Activated CD4-positive, alpha-beta memory T cell treated with anti-CD3 and anti-CD28 coated beads, Interleukin-2, amount 10 ng/mL, durations not matched to agents 7 days and 5 days (primary cell): ENCODE data around the gene LRP1. TPM values are rescaled to one million over a fixed set of nuclear protein-coding genes. Genes with fewer than 3 reads are reported as not detected.

Experiments used
- CTCF ChIA-PET: fragments of 350-600 bp; sonication (Branson Sonifier 250); formaldehyde crosslinking; loops from one replicate; lab custom pipeline; 2021; ENCODE audit warnings: antibody characterized with exemption, inconsistent platforms; lab: Charles Lee
- POLR2A ChIA-PET: fragments of 350-600 bp; sonication (Branson Sonifier 250); formaldehyde crosslinking; loops from one replicate; lab custom pipeline; 2021; ENCODE audit warnings: antibody characterized with exemption; lab: Charles Lee
- DNase-seq: peaks from one replicate; pipeline ENCODE4 v3.0.0-alpha.2; 2020
- H3K27ac Mint-ChIP-seq: one replicate; pipeline ENCODE4 v1.8.0; 2021; ENCODE audit warnings: mild to moderate bottlenecking, mixed read lengths
- H3K27me3 Mint-ChIP-seq: one replicate; pipeline ENCODE4 v1.8.0; 2021; ENCODE audit warnings: mixed read lengths
- H3K36me3 Mint-ChIP-seq: one replicate; pipeline ENCODE4 v1.8.0; 2021; ENCODE audit warnings: low read depth, mixed read lengths
- H3K4me1 Mint-ChIP-seq: one replicate; pipeline ENCODE4 v1.8.0; 2021; ENCODE audit warnings: mixed read lengths
- H3K4me3 Mint-ChIP-seq: one replicate; pipeline ENCODE4 v1.8.0; 2021; ENCODE audit warnings: mild to moderate bottlenecking, mixed read lengths
- H3K9me3 Mint-ChIP-seq: one replicate; pipeline ENCODE4 v1.8.0; 2021; ENCODE audit warnings: mixed read lengths
- total RNA-seq, 2 experiments: library from RNA; stranded (reverse); gene quantifications; one replicate each; pipeline ENCODE4 v1.2.3, GENCODE V29; 2021

The LRP1 gene
- under 1 TPM; 0.60 to 0.86 TPM for total RNA-seq

DNA sequence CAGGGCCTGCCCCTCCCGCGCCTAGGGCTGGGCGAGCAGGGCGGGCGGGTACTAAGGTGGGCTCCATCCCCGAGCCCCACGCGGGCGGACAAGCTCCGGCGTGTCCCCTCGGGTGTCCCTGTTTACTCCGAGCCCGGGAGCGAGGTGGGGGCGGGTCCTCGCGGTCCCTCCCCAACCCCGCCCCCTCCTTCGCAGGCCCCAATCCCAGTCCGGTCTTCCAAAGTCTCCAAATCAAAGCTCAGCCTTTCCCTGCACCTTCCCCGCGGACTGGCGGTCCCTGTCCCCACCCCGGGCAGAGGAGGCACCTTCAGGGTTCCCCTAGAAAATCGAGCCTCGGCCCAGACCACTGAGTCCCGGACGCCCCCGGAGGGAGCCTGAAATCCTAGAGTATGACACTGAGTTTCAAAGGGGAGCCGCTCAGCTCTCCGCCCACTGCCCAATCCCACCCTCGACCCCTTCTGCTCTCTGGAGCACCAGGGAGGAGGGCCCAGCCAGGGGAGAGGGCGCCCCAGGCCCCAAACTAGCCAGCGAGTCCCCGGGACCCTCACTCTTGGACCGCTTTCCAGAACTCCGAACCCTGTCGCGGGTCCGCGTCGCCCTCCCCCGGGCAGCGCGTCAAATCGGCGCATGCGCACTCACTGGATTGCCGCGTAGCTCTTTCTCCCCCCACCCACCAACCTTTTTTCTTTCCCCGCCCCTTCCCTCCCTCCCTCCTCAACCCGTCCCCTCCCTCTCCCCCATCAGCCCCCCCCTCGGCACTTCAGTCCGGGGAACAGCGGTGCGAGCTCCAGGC lies at the start of gene LRP1:
TSS of gene LRP1 (plus strand) at position 758 of the 793 bp plus-strand sequence. CDS start 482 bp downstream, outside the sequence.
- H3K27me3 Mint-ChIP-seq, result peaks cover 67% of the 10 kb centered on the region
- no peak within 1 kb of the TSS for H3K27ac Mint-ChIP-seq
- peak within 1 kb of the TSS; percentile 73 for H3K4me3 Mint-ChIP-seq
- CTCF ChIA-PET, result interaction anchor here (0.7 to 5.9 kb wide), 9 partner anchors 10 to 302 kb away, joined by 3 to 65 read pairs (median 3); partner anchors contain the start of gene STAT6
- peaks cover 9% of the 10 kb centered on the region for H3K36me3 Mint-ChIP-seq
- peaks cover 10% of the 10 kb centered on the region for H3K4me1 Mint-ChIP-seq
- H3K9me3 Mint-ChIP-seq, result peaks cover 10% of the 10 kb centered on the region
- peak; percentile 63 for DNase-seq
- POLR2A ChIA-PET, result interaction anchor here (0.8 to 2.7 kb wide), 4 partner anchors 10 to 112 kb away, joined by 3 to 25 read pairs (median 8); partner anchors contain the start of genes NEMP1 and STAT6

DNA sequence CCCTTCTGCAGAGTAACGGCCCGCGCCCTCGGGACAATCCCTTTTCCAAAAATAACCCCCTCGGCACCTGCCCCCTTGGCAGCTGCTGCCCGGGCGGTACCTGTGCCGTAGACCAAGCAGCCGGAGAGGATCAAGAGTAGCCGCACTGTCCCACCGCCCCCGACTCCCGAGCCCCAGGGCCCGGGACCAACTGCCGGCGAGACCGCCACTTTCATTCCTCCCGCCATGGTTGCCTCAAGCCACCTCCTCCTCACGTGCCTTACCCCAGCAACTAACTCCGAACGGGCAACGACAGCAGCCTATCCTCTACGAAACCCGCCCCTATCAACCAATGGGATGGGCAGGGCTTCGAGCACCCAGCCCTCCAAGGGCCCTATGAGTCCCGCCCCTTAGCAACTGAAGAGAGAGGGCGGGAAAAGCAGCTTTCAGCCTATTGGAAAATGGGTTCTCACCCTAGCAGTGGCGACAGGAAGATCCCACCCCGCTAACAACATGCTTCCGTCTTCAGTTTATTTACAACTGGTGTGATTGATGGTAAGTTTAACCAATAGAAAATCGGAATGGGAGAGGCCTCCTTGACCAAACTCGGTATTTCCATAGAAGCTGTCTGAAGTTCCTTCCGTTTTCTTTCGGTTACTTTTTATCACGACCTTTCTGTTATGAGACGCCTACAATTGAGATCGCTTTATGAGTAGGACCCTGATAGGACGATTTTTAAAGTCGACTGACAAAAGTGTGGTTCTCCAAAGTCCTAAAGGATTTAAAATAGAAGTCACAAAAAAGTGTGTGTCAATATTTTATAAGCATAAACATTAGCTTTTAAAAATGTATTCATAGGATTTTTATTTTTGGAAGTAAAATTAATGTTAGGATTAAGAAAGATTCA lies 49.5 kb upstream of the LRP1 start, which contains the start of gene NEMP1:
TSS of gene NEMP1 (minus strand) at position 273 of the 886 bp plus-strand sequence. CDS start at position 227, 46 bp downstream.
- Mint-ChIP-seq H3K36me3 (peaks cover 20% of the 10 kb centered on the region), H3K27me3 (no peaks in the 10 kb centered on the region), H3K4me3 (peak within 1 kb of the TSS; percentile 97), H3K27ac (peak within 1 kb of the TSS; percentile 97), H3K4me1 (peaks cover 35% of the 10 kb centered on the region), H3K9me3 (no peaks in the 10 kb centered on the region)
- CTCF ChIA-PET, result interaction anchor here (0.8 to 6.1 kb wide), 18 partner anchors 9 to 325 kb away, joined by 3 to 70 read pairs (median 5); partner anchors contain the start of genes SHMT2 and STAT6
- POLR2A ChIA-PET, result interaction anchor here (0.7 to 13.1 kb wide), 31 partner anchors 9 to 1363 kb away, joined by 3 to 200 read pairs (median 5); partner anchors contain the start of genes BAZ2A, BLOC1S1, LRP1 and NAB2
- DNase-seq, result peak; percentile 97

DNA sequence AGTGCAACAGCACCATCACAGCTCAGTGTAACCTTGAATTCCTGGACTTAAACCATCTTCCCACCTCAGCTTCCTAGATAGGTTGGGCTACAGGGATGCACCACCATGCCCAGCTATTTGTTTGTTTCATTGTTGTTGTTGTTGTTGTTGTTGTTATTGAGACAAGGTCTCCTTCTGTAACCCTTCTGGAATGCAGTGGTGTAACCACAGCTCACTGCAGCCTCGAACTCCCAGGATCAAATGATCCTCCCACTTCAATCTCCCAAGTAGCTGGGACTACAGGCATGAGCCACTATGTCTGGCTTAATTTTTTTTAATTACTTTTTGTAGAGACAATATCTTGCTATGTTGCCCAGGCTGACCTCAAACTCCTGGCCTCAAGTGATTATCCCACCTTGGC lies 48.5 kb upstream of the LRP1 start:
- DNase-seq, result no peak
- peaks cover 20% of the 10 kb centered on the region for H3K36me3 Mint-ChIP-seq
- no peak overlapping the region for H3K4me3 Mint-ChIP-seq
- H3K4me1 Mint-ChIP-seq, result peaks cover 35% of the 10 kb centered on the region
- POLR2A ChIA-PET, result interaction anchor here (0.9 to 13.1 kb wide), 18 partner anchors 10 to 720 kb away, joined by 3 to 200 read pairs (median 8); partner anchors contain the start of genes NAB2, PRIM1, SHMT2 and STAT2
- CTCF ChIA-PET, result interaction anchor here (0.9 to 6.1 kb wide), 13 partner anchors 8 to 163 kb away, joined by 3 to 70 read pairs (median 4); partner anchors contain the start of genes SHMT2 and STAT6
- no peaks in the 10 kb centered on the region for H3K9me3 Mint-ChIP-seq
- H3K27ac Mint-ChIP-seq, result peak overlapping the region; percentile 97
- H3K27me3 Mint-ChIP-seq, result no peaks in the 10 kb centered on the region

- DNase-seq, result no peak
- Mint-ChIP-seq H3K27ac (peak overlapping the region; percentile 40), H3K4me3 (no peak overlapping the region), H3K4me1 (peaks cover 45% of the 10 kb centered on the region), H3K27me3 (no peaks in the 10 kb centered on the region), H3K9me3 (no peaks in the 10 kb centered on the region), H3K36me3 (peaks cover 20% of the 10 kb centered on the region)
- ChIA-PET POLR2A (interaction anchor here (1.3 to 13.1 kb wide), 5 partner anchors 9 to 445 kb away, joined by 4 to 200 read pairs (median 17); partner anchors contain the start of genes NAB2 and STAT6), CTCF (interaction anchor here (0.6 to 6.1 kb wide), 3 partner anchors 12 to 47 kb away, joined by 3 to 70 read pairs (median 24); partner anchors contain the start of gene STAT6)
Measured at GRCh38 chr12:57080855-57081254, 47.4 kb upstream of the LRP1 start.

- peaks cover 48% of the 10 kb centered on the region for H3K4me1 Mint-ChIP-seq
- peak overlapping the region; percentile 79 for H3K27ac Mint-ChIP-seq
- no peaks in the 10 kb centered on the region for H3K9me3 Mint-ChIP-seq
- peak overlapping the region; percentile 89 for H3K4me3 Mint-ChIP-seq
- POLR2A ChIA-PET, result interaction anchor here (1.0 to 14.8 kb wide), 4 partner anchors 16 to 399 kb away, joined by 3 to 247 read pairs (median 3); partner anchors contain the start of genes NACA and STAT6
- H3K27me3 Mint-ChIP-seq, result no peaks in the 10 kb centered on the region
- H3K36me3 Mint-ChIP-seq, result peaks cover 7% of the 10 kb centered on the region
- CTCF ChIA-PET, result interaction anchor here (5.1 kb wide), 1 partner anchor 26 kb away, joined by 28 read pairs; the partner anchor contains the start of gene STAT6
- no peak for DNase-seq
Measured at GRCh38 chr12:57085999-57086492, 42.2 kb upstream of the LRP1 start.

DNA sequence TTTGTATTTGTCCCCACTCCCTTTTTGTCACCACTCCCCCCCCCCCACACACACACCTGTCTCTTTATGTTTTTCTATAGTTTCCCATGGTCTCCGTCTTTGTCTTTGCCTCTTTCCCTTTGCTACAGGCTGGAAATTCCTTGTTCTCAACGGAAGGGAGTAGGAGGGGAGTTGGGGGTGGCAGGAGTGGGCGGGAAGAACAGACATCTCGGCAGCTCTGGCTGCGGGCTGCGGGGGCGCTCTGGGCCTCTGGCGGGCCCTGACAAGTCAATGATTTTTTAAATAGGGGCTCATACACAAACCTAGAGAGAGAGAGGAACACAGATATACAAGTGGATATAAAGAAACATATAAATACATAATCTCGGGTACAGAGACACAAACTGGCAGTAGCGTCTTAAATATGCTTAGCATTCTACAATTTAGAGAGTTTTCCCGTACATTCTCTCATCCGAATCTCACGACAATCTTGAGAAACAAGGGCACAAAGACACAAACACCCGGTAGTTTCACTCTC lies 41.7 kb upstream of the LRP1 start:
- H3K9me3 Mint-ChIP-seq, result no peaks in the 10 kb centered on the region
- no peaks in the 10 kb centered on the region for H3K27me3 Mint-ChIP-seq
- H3K36me3 Mint-ChIP-seq, result peaks cover 8% of the 10 kb centered on the region
- H3K4me1 Mint-ChIP-seq, result peaks cover 50% of the 10 kb centered on the region
- H3K27ac Mint-ChIP-seq, result peak overlapping the region; percentile 79
- ChIA-PET CTCF (interaction anchor here (5.1 to 8.7 kb wide), 2 partner anchors 15 to 25 kb away, joined by 28 to 91 read pairs; partner anchors contain the start of gene STAT6), POLR2A (interaction anchor here (1.0 to 14.8 kb wide), 6 partner anchors 8 to 399 kb away, joined by 3 to 247 read pairs (median 4); partner anchors contain the start of genes NACA, NEMP1 and STAT6)
- peak; percentile 43 for DNase-seq
- peak overlapping the region; percentile 89 for H3K4me3 Mint-ChIP-seq

- Mint-ChIP-seq H3K4me1 (peaks cover 52% of the 10 kb centered on the region), H3K27me3 (no peaks in the 10 kb centered on the region)
Measured at GRCh38 chr12:57087010-57087690, 41.1 kb upstream of the LRP1 start.

DNA sequence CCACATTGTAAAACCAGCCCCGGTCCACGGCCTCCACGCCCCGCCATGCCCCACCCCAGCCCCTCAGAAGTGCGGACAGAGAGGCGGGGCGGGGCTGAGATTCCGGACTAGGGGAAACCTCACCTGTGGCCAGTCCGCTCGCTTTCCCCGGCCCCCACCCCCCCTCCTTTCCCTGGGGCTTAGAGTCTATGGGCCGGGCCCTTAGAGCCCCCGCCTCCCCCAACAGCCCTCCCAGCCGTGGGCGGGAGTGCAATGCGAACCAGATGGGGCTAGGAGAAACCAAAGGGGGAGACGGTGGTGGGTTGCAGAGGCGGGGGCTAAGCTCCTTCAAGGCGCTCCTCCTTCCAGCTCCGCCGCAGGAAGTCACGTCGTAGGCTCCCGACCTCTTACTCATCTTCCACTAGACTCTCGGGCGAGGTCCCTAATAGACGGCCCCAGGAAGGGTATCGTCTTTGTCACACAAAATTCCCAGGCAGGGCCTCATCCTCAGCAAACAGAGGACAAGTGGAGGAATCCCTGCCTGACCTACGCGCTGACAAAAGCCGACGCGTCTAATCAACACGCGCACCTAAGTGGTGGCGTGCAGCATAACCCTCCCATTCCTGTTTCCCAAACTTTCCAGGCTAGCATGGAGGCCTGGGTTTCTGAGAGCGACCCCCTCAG lies 40.5 kb upstream of the LRP1 start:
- Mint-ChIP-seq H3K27ac (peak overlapping the region; percentile 90), H3K4me1 (peaks cover 57% of the 10 kb centered on the region), H3K27me3 (no peaks in the 10 kb centered on the region), H3K4me3 (peak overlapping the region; percentile 89), H3K36me3 (peaks cover 13% of the 10 kb centered on the region), H3K9me3 (no peaks in the 10 kb centered on the region)
- POLR2A ChIA-PET, result interaction anchor here (0.6 to 14.8 kb wide), 6 partner anchors 9 to 1114 kb away, joined by 3 to 247 read pairs (median 18); partner anchors contain the start of genes NEMP1, RAB5B and STAT6
- CTCF ChIA-PET, result interaction anchor here (1.0 to 8.7 kb wide), 3 partner anchors 9 to 24 kb away, joined by 4 to 91 read pairs (median 28); partner anchors contain the start of gene STAT6
- peak; percentile 72 for DNase-seq

More at GRCh38 chr12:57087010-57087690, 41.1 kb upstream of the LRP1 start:
- peak; percentile 84 for DNase-seq
- ChIA-PET CTCF (interaction anchor here (1.0 to 8.7 kb wide), 3 partner anchors 8 to 25 kb away, joined by 4 to 91 read pairs (median 28); partner anchors contain the start of gene STAT6), POLR2A (interaction anchor here (1.0 to 14.8 kb wide), 8 partner anchors 8 to 400 kb away, joined by 3 to 247 read pairs (median 4); partner anchors contain the start of genes NACA, NEMP1 and STAT6)
- H3K36me3 Mint-ChIP-seq, result peaks cover 13% of the 10 kb centered on the region
- H3K9me3 Mint-ChIP-seq, result no peaks in the 10 kb centered on the region
- H3K27ac Mint-ChIP-seq, result peak overlapping the region; percentile 90
- H3K4me3 Mint-ChIP-seq, result peak overlapping the region; percentile 89

GRCh38 chr12:57088354-57089270 lies 39.7 kb upstream of the LRP1 start, which contains the start of gene NAB2:
Gene NAB2, plus strand, starts transcription at chr12:57089114. Its CDS starts 158 bp downstream, at chr12:57089272.
- Mint-ChIP-seq H3K36me3 (peaks cover 15% of the 10 kb centered on the region), H3K27ac (peak within 1 kb of the TSS; percentile 90), H3K27me3 (no peaks in the 10 kb centered on the region), H3K4me3 (peak within 1 kb of the TSS; percentile 89), H3K9me3 (no peaks in the 10 kb centered on the region), H3K4me1 (peaks cover 64% of the 10 kb centered on the region)
- ChIA-PET POLR2A (interaction anchor here (0.6 to 14.8 kb wide), 6 partner anchors 10 to 1115 kb away, joined by 3 to 247 read pairs (median 20); partner anchors contain the start of genes NEMP1, RAB5B and STAT6), CTCF (interaction anchor here (1.9 to 8.7 kb wide), 3 partner anchors 9 to 23 kb away, joined by 8 to 91 read pairs (median 28); partner anchors contain the start of genes NEMP1 and STAT6)
- peak; percentile 96 for DNase-seq
